ENCODE measurements around the gene TALDO1. TPM values are rescaled to one million over a fixed set of nuclear protein-coding genes. Genes with fewer than 3 reads are reported as not detected.

Gene TALDO1
- total and polyA plus RNA-seq, 4 donors = 72.5 to 181 (median 128) TPM

DNA sequence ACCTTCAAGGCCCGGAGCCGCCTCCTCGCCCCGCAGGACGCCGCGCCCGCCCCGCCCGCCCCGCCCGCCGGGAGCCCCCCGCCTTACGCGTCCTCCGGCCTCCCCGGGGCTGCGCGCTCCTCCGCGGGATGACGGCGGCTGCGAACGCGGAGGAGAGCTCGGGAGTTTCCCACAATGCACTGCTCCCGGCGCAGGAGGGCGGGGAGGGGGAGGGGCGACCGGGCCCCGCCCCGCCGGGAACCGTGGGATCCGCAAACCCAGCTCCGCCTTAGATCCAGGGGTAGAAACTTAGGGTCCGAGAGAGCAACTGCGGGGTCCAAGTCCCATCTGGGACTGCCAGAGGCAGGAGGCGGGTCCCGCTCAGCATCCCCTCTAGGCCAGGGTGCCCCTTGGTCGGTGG, 42.7 kb downstream of the TALDO1 start, which contains the start of gene CEND1:
CEND1 (minus strand) TSS at position 148 of the 400 bp plus-strand sequence. CDS start 1,514 bp downstream, outside the sequence.
- Histone ChIP-seq H3K9ac (ENCODE audit: low read depth in 1 of 2, low read length in 2 of 2) (no peak within 1 kb of the TSS), H3K36me3 (ENCODE audit: control insufficient read depth in 4 of 4, insufficient read depth in 3 of 4, low read depth in 1 of 4, low read length in 3 of 4) (peaks cover 0 to 11% (median 6%) of the 10 kb centered on the region in 4 donors), H3K4me3 (ENCODE audit: low read depth in 1 of 3, low read length in 3 of 3) (no peak within 1 kb of the TSS), H3K27me3 (ENCODE audit: control insufficient read depth in 4 of 4, insufficient read depth in 4 of 4, low read length in 3 of 4) (no peaks in the 10 kb centered on the region), H3K27ac (ENCODE audit: low read depth in 1 of 2, low read length in 2 of 2) (no peak within 1 kb of the TSS), H3K4me1 (ENCODE audit: control insufficient read depth in 4 of 4, insufficient read depth in 4 of 4, low read length in 3 of 4) (peaks cover 2 to 16% (median 10%) of the 10 kb centered on the region in 4 donors), H3K9me3 (ENCODE audit: control insufficient read depth in 4 of 4, low read length in 3 of 4) (no peaks in the 10 kb centered on the region)
- TF ChIP-seq JUND (IDR thresholded peaks at IDR 0.05) (no peak), GABPA (IDR thresholded peaks at IDR 0.05 in 1 of 2, conservative IDR thresholded peaks at IDR 0.05 in 1 of 2) (no peak), EGR1 (IDR thresholded peaks at IDR 0.05; ENCODE audit: low read depth in 2 of 2) (no peak), HNF4A (conservative IDR thresholded peaks at IDR 0.05) (no peak), NR2F2 (IDR thresholded peaks at IDR 0.05) (no peak), ATF3 (IDR thresholded peaks at IDR 0.05) (no peak), RXRA (IDR thresholded peaks at IDR 0.05) (no peak), CTCF (IDR thresholded peaks at IDR 0.05; ENCODE audit: low read depth, low read length, missing input control) (no peak), MAX (IDR thresholded peaks at IDR 0.05) (no peak), YY1 (IDR thresholded peaks at IDR 0.05) (no peak), RAD21 (IDR thresholded peaks at IDR 0.05) (no peak)
- TF ChIP-seq, protein P1, sequence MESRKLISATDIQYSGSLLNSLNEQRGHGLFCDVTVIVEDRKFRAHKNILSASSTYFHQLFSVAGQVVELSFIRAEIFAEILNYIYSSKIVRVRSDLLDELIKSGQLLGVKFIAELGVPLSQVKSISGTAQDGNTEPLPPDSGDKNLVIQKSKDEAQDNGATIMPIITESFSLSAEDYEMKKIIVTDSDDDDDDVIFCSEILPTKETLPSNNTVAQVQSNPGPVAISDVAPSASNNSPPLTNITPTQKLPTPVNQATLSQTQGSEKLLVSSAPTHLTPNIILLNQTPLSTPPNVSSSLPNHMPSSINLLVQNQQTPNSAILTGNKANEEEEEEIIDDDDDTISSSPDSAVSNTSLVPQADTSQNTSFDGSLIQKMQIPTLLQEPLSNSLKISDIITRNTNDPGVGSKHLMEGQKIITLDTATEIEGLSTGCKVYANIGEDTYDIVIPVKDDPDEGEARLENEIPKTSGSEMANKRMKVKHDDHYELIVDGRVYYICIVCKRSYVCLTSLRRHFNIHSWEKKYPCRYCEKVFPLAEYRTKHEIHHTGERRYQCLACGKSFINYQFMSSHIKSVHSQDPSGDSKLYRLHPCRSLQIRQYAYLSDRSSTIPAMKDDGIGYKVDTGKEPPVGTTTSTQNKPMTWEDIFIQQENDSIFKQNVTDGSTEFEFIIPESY (IDR thresholded peaks at IDR 0.05) = no peak
- WGBS = 8% methylated on average over 44 of the region's 44 CpGs
- DNase-seq (ENCODE audit: low spot score) = no peak

- 70% methylated on average over 18 of the region's 18 CpGs for WGBS
These were observed 43.7 kb downstream of the TALDO1 start for GRCh38 chr11:790721-791564.

More at GRCh38 chr11:790721-791564, 43.7 kb downstream of the TALDO1 start:
- Histone ChIP-seq H3K9me3 (ENCODE audit: control insufficient read depth in 4 of 4, low read length in 3 of 4) (no peaks in the 10 kb centered on the region), H3K27ac (ENCODE audit: low read depth in 1 of 2, low read length in 2 of 2) (no peak overlapping the region), H3K9ac (ENCODE audit: low read depth in 1 of 2, low read length in 2 of 2) (no peak overlapping the region), H3K36me3 (ENCODE audit: control insufficient read depth in 4 of 4, insufficient read depth in 3 of 4, low read depth in 1 of 4, low read length in 3 of 4) (peaks cover 0 to 11% (median 6%) of the 10 kb centered on the region in 4 donors), H3K4me1 (ENCODE audit: control insufficient read depth in 4 of 4, insufficient read depth in 4 of 4, low read length in 3 of 4) (peaks cover 4 to 24% (median 13%) of the 10 kb centered on the region in 4 donors), H3K4me3 (ENCODE audit: low read depth in 1 of 3, low read length in 3 of 3) (no peak overlapping the region), H3K27me3 (ENCODE audit: control insufficient read depth in 4 of 4, insufficient read depth in 4 of 4, low read length in 3 of 4) (no peaks in the 10 kb centered on the region)
- DNase-seq (ENCODE audit: low spot score) = no peak
- TF ChIP-seq HNF4G (IDR thresholded peaks at IDR 0.05) (no peak), RXRA (IDR thresholded peaks at IDR 0.05) (no peak), CTCF (IDR thresholded peaks at IDR 0.05; ENCODE audit: low read depth, low read length, missing input control) (no peak)
